Measurements from ENCODE around the gene DVL1.

- TF ChIP-seq, protein P1, sequence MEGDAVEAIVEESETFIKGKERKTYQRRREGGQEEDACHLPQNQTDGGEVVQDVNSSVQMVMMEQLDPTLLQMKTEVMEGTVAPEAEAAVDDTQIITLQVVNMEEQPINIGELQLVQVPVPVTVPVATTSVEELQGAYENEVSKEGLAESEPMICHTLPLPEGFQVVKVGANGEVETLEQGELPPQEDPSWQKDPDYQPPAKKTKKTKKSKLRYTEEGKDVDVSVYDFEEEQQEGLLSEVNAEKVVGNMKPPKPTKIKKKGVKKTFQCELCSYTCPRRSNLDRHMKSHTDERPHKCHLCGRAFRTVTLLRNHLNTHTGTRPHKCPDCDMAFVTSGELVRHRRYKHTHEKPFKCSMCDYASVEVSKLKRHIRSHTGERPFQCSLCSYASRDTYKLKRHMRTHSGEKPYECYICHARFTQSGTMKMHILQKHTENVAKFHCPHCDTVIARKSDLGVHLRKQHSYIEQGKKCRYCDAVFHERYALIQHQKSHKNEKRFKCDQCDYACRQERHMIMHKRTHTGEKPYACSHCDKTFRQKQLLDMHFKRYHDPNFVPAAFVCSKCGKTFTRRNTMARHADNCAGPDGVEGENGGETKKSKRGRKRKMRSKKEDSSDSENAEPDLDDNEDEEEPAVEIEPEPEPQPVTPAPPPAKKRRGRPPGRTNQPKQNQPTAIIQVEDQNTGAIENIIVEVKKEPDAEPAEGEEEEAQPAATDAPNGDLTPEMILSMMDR (IDR thresholded peaks at IDR 0.05), result no peak
- TF ChIP-seq POLR2A (IDR thresholded peaks at IDR 0.05), result no peak
- TF ChIP-seq EP300 (IDR thresholded peaks at IDR 0.05), result no peak
- no peak for TF ChIP-seq POLR2AphosphoS5 (IDR thresholded peaks at IDR 0.05)
Measured at GRCh38 chr1:1355416-1355815, 6.2 kb upstream of the DVL1 start.

Measured in upper lobe of left lung (tissue), 4 donors.